Spinal cord (tissue), 10 donors: ENCODE data around the gene P2RY14. TPM values are rescaled to one million over a fixed set of nuclear protein-coding genes. Genes with fewer than 3 reads are reported as not detected.
A peak's percentile ranks its signal among the peaks of the same experiment; 100 is the strongest.

Source experiments
- DNase-seq, 6 donors: peaks; one replicate each; pipeline versions ENCODE4 v3.0.0 to v3.0.0-alpha.2; 2013 to 2015; ENCODE audit warnings: low spot score in 6 of 6, low read depth in 4 of 6
- H3K27ac ChIP-seq: one replicate; pipeline ENCODE4 v1.5.1; 2013; ENCODE audit warnings: low read depth, low read length, control low read depth
- H3K27me3 ChIP-seq: one replicate; pipeline ENCODE4 v1.6.1; 2013; ENCODE audit warnings: low read length; ENCODE audit not compliant: control insufficient read depth, insufficient read depth
- H3K36me3 ChIP-seq: one replicate; pipeline ENCODE4 v1.6.1; 2013; ENCODE audit warnings: low read length; ENCODE audit not compliant: control insufficient read depth, insufficient read depth
- H3K4me1 ChIP-seq: one replicate; pipeline ENCODE4 v1.6.1; 2013; ENCODE audit warnings: low read length; ENCODE audit not compliant: control insufficient read depth, insufficient read depth
- H3K4me3 ChIP-seq: one replicate; pipeline ENCODE4 v1.5.1; 2013; ENCODE audit warnings: low read depth, low read length, control low read depth
- H3K9me3 ChIP-seq: one replicate; pipeline ENCODE4 v1.6.1; 2013; ENCODE audit warnings: low read length; ENCODE audit not compliant: control insufficient read depth, insufficient read depth
- WGBS: methylation state at CpG from one replicate; pipeline ENCODE4 v1.1.5; 2013; ENCODE audit warnings: missing lambda C conversion rate; ENCODE audit not compliant: insufficient coverage; 5-methylcytosine and 5-hydroxymethylcytosine counted together
- long read RNA-seq, 4 donors: transcript quantifications; one replicate each; lab custom pipeline, GENCODE V29; 2026
- polyA plus RNA-seq, 2 donors: library from polyadenylated mRNA; unstranded; fragments of 120-200 nt; gene quantifications; one replicate each; pipeline ENCODE4 v1.2.1, GENCODE V29; 2013; ENCODE audit not compliant: insufficient read length in 2 of 2
- total RNA-seq, 2 donors: library from RNA; depleted of rRNA in 1 of 2; stranded (reverse); fragments of 120-200 nt in 1 of 2; fragments of >200 nt in 1 of 2; gene quantifications; one replicate each; pipeline versions ENCODE4 v1.2.3 to v1.2.4, GENCODE V29; 2013 to 2014
- donor health status: healthy.

Gene P2RY14
- total RNA-seq (1 to 10 TPM; 6.1 to 8.9 TPM), polyA plus RNA-seq (1 to 10 TPM; 1.3 to 3.5 TPM)
- long read RNA-seq, donor 1, partial matches to known transcripts, result 0 of 1 reads
- long read RNA-seq, donor 1, other reads (novel, unspliced or antisense), result 0 of 1 reads
- long read RNA-seq, donor 2, result 0 reads
- long read RNA-seq, donor 3, result 0 reads
- long read RNA-seq, donor 4, result 0 reads

DNA sequence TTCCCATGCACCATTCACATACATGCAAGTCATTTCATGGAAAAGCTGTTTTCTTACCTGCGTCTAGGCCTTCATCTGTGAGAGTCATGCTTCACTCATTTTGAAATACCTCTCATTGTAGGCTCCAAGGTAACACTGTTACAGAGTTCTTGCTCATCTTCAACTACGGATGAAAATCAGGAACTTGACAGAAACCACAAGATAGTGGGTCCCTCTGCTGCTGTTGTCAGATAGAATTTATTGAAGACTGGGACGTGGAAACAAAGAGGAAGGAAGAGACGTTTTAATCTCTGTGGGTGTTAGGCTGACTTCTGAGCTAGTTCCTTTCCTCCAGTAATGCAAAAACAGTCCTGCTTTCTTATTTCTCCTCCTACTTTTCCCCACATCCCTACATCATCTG is at the start of gene P2RY14:
TSS of gene P2RY14 (minus strand) at position 313 of the 400 bp plus-strand sequence. CDS start 64,226 bp downstream, outside the sequence.
- DNase-seq, result no peak
- Histone ChIP-seq H3K4me1 (no peaks in the 10 kb centered on the region), H3K27me3 (no peaks in the 10 kb centered on the region), H3K9me3 (no peaks in the 10 kb centered on the region), H3K27ac (no peak within 1 kb of the TSS), H3K36me3 (no peaks in the 10 kb centered on the region), H3K4me3 (no peak within 1 kb of the TSS)
- WGBS, result 49% methylated on average over 2 of the region's 4 CpGs

DNA sequence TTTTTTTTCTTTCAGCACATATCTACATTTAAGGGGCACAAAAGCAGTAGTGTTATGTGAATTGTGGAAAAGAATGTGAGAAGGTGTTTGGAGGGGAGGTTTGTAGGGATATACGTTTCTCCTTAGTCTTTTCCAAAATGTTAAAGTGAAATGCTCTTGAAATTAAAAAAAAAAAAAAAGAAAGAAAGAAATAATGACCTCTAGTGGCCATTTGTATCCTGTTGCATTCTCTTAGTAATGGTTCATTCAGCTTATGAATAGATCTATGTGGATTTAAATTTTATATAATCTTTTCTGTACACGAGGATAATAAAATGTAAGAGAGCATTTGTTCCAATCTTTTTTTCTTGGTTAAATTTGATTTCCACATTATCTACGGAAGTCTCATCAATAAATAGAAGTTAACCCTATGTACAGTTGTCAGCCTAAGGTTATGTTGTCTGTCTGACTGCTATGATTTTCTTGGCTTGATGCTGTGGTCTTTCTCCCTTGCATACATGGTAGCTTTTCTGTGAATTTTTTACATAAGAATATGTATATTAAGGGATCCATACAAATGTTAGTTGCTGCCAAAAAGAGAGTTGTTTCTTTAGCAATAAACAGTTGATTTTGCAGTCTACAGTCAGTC is 49.3 kb upstream of the P2RY14 start:
- no peaks in the 10 kb centered on the region for H3K4me1 ChIP-seq
- no peaks in the 10 kb centered on the region for H3K36me3 ChIP-seq

DNA sequence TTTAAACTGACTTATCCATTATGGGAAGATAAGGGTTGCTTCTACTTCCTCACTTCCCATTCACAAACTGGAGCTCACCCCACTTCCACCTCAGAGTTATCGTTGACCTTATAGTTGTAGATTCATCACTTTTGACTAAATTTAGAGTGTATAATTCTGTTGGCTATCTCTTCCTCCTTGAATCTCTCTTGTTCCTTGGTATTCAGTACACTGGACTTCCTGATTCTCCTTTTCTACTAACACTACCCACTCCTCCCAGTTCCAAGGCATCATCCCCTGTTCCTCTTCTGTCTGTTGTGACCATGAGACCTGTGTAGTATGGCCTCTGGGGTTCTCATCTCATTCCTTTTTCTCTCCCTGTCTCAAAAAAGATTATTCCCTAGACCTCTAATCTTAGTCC is 44.2 kb upstream of the P2RY14 start:
- Histone ChIP-seq H3K27me3 (no peaks in the 10 kb centered on the region), H3K27ac (no peak overlapping the region), H3K36me3 (no peaks in the 10 kb centered on the region), H3K9me3 (no peaks in the 10 kb centered on the region), H3K4me1 (no peaks in the 10 kb centered on the region), H3K4me3 (no peak overlapping the region)
- DNase-seq, result no peak
- WGBS, result no CpG with 5 or more reads among the region's 1 CpG

More for the DNA sequence above, 49.3 kb upstream of the P2RY14 start:
- H3K27me3 ChIP-seq, result no peaks in the 10 kb centered on the region
- DNase-seq, result peak in 3 of 6 donors; percentile 6 to 63 (median 39)
- H3K9me3 ChIP-seq, result no peaks in the 10 kb centered on the region
- H3K27ac ChIP-seq, result no peak overlapping the region
- no CpG with 5 or more reads among the region's 3 CpGs for WGBS
- H3K4me3 ChIP-seq, result no peak overlapping the region

DNA sequence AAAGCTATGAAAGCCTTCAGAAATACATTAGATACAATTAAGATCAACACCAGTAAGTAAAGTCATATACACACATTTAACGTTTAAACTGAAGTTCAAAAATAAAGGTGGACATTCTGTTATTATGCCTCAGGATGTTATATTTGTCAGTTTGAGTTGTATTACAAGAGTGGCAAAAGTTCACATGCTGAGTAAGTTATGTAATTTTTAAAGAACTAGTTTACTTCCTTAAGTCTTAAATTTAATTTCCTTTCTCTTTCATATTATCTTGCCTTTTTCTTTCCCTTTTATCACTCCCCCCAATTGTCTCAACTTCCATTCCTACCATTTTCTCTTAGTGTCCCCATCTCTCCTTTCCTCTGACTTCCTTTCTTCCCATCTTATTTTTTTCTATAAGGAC is 43.2 kb upstream of the P2RY14 start:
- no peak for DNase-seq
- no peaks in the 10 kb centered on the region for H3K4me1 ChIP-seq
- no peak overlapping the region for H3K27ac ChIP-seq
- no peaks in the 10 kb centered on the region for H3K9me3 ChIP-seq
- no peaks in the 10 kb centered on the region for H3K36me3 ChIP-seq
- no CpG with 5 or more reads among the region's 1 CpG for WGBS
- H3K27me3 ChIP-seq, result no peaks in the 10 kb centered on the region
- no peak overlapping the region for H3K4me3 ChIP-seq

DNA sequence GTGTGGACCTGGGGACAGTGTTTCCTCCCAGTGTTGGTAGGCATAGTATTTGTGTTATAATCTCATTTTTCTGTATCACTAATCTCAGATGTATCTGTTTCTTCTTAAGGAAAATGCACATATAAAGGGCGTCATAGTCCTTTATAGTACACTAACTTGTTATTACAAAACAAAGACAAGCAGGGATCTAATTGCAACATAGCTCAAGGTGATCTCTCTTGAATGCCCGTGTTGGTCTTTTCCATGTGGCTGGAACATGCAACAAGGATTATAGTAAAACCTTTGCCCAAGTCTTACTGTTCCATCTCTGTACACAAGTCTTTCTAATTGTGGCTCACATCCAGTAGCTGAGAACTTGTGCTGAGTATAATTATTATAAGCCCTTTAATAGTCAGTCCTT is 41.8 kb upstream of the P2RY14 start:
- Histone ChIP-seq H3K4me1 (no peaks in the 10 kb centered on the region), H3K27ac (no peak overlapping the region), H3K9me3 (no peaks in the 10 kb centered on the region), H3K4me3 (no peak overlapping the region), H3K36me3 (no peaks in the 10 kb centered on the region), H3K27me3 (no peaks in the 10 kb centered on the region)
- DNase-seq, result no peak
- 100% methylated on average over 1 of the region's 2 CpGs for WGBS

- Histone ChIP-seq H3K4me3 (no peak overlapping the region), H3K9me3 (no peaks in the 10 kb centered on the region), H3K27me3 (no peaks in the 10 kb centered on the region), H3K36me3 (no peaks in the 10 kb centered on the region), H3K4me1 (no peaks in the 10 kb centered on the region), H3K27ac (no peak overlapping the region)
- WGBS, result no CpG with 5 or more reads among the region's 4 CpGs
- DNase-seq, result no peak
Observed at GRCh38 chr3:151319628-151320027, 41.3 kb upstream of the P2RY14 start.

DNA sequence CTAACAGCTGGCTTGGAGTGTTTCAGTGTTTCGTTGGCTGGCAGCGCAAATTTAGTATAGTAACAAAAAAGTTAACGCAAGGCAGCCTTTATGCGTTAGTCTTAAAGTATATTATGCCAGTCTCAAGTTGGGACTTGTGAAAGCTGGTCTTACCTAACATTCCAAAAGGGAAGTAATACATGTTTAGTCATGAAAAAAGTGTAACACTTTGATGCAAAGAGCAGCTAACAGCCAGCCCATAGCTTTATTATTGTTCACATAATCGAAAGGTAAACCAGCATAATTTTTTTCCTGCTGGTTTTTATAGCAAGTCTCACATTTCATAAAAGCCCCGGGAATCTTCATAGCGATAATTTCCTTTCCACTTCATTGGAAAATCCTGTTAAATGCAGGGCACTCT is 40.6 kb upstream of the P2RY14 start:
- peak in 1 of 6 donors; percentile 51 for DNase-seq
- no peak overlapping the region for H3K27ac ChIP-seq
- WGBS, result 94% methylated on average over 3 of the region's 7 CpGs
- no peaks in the 10 kb centered on the region for H3K9me3 ChIP-seq
- H3K36me3 ChIP-seq, result no peaks in the 10 kb centered on the region
- H3K4me3 ChIP-seq, result no peak overlapping the region
- no peaks in the 10 kb centered on the region for H3K27me3 ChIP-seq
- H3K4me1 ChIP-seq, result no peaks in the 10 kb centered on the region

GRCh38 chr3:151318313-151318712 is 40.0 kb upstream of the P2RY14 start:
- Histone ChIP-seq H3K27ac (no peak overlapping the region), H3K27me3 (no peaks in the 10 kb centered on the region), H3K4me3 (no peak overlapping the region), H3K4me1 (no peaks in the 10 kb centered on the region), H3K36me3 (no peaks in the 10 kb centered on the region), H3K9me3 (no peaks in the 10 kb centered on the region)
- no peak for DNase-seq

DNA sequence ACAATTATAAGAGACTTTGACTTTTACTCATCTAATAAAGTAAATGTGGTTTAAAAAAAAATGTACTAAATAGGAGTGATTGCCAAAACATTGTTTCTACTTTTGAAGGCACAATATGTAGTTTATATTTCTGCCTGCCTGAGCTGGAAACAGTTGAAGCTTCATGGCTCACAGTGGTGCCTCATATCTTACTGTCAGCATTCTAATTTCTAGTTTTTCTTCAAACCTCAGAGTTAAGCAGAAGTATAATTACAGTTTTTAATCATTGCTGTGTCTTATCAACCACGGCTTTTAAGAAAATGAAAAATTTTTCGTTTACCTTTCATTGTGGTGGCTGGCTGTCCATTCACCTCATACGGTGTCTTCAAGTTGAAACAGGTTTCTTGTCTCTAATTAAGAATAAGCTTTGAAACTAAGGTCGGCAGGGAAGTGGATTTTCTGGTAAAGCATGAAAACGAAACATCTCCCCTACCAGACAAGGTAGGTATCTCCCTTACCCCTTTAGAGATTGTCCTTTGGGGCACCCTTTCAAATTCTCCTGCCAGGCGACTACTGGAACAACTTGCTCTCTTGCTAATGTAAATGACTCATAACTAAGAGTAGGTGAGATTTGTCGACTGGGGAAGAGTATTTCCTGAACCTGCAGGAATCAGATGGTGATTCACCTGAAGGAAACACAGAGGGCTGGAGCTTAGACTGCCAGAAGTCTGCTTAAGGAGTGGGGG is 38.1 kb upstream of the P2RY14 start, which contains the start of gene GPR87:
TSS of gene GPR87 (minus strand) at position 554 of the 725 bp plus-strand sequence. CDS start 16,720 bp downstream, outside the sequence.
- no peak within 1 kb of the TSS for H3K27ac ChIP-seq
- WGBS, result 94% methylated on average over 3 of the region's 7 CpGs
- no peaks in the 10 kb centered on the region for H3K4me1 ChIP-seq
- H3K4me3 ChIP-seq, result no peak within 1 kb of the TSS
- no peaks in the 10 kb centered on the region for H3K36me3 ChIP-seq
- H3K27me3 ChIP-seq, result no peaks in the 10 kb centered on the region
- no peak for DNase-seq
- H3K9me3 ChIP-seq, result no peaks in the 10 kb centered on the region
